HepG2 (cell line): ENCODE results near the gene DBNDD2. TPM values are rescaled to one million over a fixed set of nuclear protein-coding genes. Genes with fewer than 3 reads are reported as not detected.

Source experiments
- BRCA1 ChIP-seq: sonication (generic); formaldehyde crosslinking; IDR thresholded peaks from 2 replicates; pipeline ENCODE4 v1.4.0; 2020; ENCODE audit warnings: missing genetic modification reagents
- DR1 ChIP-seq: sonication (generic); formaldehyde crosslinking; IDR thresholded peaks from 2 replicates; pipeline ENCODE4 v1.8.0; 2021; ENCODE audit warnings: mild to moderate bottlenecking, missing genetic modification reagents, inconsistent platforms
- GATA4 ChIP-seq: sonication (generic); IDR thresholded peaks from 2 replicates; pipeline ENCODE4 v1.6.1; 2016; ENCODE audit warnings: antibody characterized with exemption, low read depth, borderline replicate concordance
- KAT8 ChIP-seq: IDR thresholded peaks from 2 replicates; pipeline ENCODE4 v1.6.1; 2016; ENCODE audit warnings: missing genetic modification reagents, missing compliant biosample characterization
- LCORL ChIP-seq, 2 experiments: fragments of 450-650 bp in 1 of 2; sonication (generic) in 1 of 2; formaldehyde crosslinking in 1 of 2; IDR thresholded peaks; 2 replicates each; pipeline versions ENCODE4 v1.5.0 to v1.6.1; 2017 to 2020; ENCODE audit warnings: antibody characterized with exemption in 1 of 2, missing genetic modification reagents in 1 of 2
- POLR2AphosphoS2 ChIP-seq: IDR thresholded peaks from 2 replicates; pipeline ENCODE4 v1.6.1; 2011; ENCODE audit warnings: low read depth, low read length, improper control_type of control experiment
- ZNF317 ChIP-seq: sonication (generic); formaldehyde crosslinking; IDR thresholded peaks from 2 replicates; pipeline ENCODE4 v1.5.0; 2020; ENCODE audit warnings: mild to moderate bottlenecking, missing genetic modification reagents
- ZNF335 ChIP-seq: sonication (generic); formaldehyde crosslinking; IDR thresholded peaks from 2 replicates; pipeline ENCODE4 v1.4.0; 2020; ENCODE audit warnings: missing genetic modification reagents
- ZNF672 ChIP-seq: sonication (generic); formaldehyde crosslinking; IDR thresholded peaks from 2 replicates; pipeline ENCODE4 v1.8.1; 2022; ENCODE audit warnings: missing genetic modification reagents
- ZNF816 ChIP-seq: sonication (generic); formaldehyde crosslinking; IDR thresholded peaks from 2 replicates; pipeline ENCODE4 v1.8.0; 2022; ENCODE audit warnings: missing genetic modification reagents, mild to moderate bottlenecking, borderline replicate concordance
- ZNF850 ChIP-seq: sonication (generic); formaldehyde crosslinking; conservative IDR thresholded peaks from 2 replicates; pipeline ENCODE4 v1.9.0; 2021; ENCODE audit warnings: mild to moderate bottlenecking, missing genetic modification reagents
- polyA plus RNA-seq, 8 experiments: library from polyadenylated mRNA; depleted of rRNA in 3 of 8; stranded (reverse) in 7 of 8; unstranded in 1 of 8; fragments of >200 nt; fragmentation: Illumina TruSeq in 4 of 8; extraction: Trizol in 4 of 8; gene quantifications; 2 replicates each; pipeline versions ENCODE4 v1.2.1 to v1.2.3, GENCODE V29; 2011 to 2016; ENCODE audit warnings: low read depth in 4 of 8, missing spikeins in 1 of 8, mixed read lengths in 1 of 8; ENCODE audit not compliant: insufficient read depth in 1 of 8
- total RNA-seq, 5 experiments: library from RNA; depleted of rRNA; stranded (reverse); fragments of >200 nt; fragmentation: Illumina TruSeq; extraction: Trizol; gene quantifications; 2 replicates each; pipeline ENCODE4 v1.2.3, GENCODE V29; 2016; ENCODE audit warnings: low read depth in 1 of 5
- TF ChIP-seq, protein P1 (sequence below): IDR thresholded peaks from 2 replicates; pipeline ENCODE4 v1.6.1; 2016
- TF ChIP-seq, protein P2 (sequence below): sonication (generic); formaldehyde crosslinking; IDR thresholded peaks from 2 replicates; pipeline ENCODE4 v1.4.0; 2020; ENCODE audit warnings: mild to moderate bottlenecking, missing genetic modification reagents
- TF ChIP-seq, protein P3 (sequence below): sonication (generic); formaldehyde crosslinking; IDR thresholded peaks from 2 replicates; pipeline ENCODE4 v1.8.0; 2022; ENCODE audit warnings: missing genetic modification reagents, mild to moderate bottlenecking, inconsistent platforms, borderline replicate concordance
- TF ChIP-seq, protein P4 (sequence below): sonication (generic); formaldehyde crosslinking; IDR thresholded peaks from 2 replicates; pipeline ENCODE4 v1.5.1; 2020; ENCODE audit warnings: missing genetic modification reagents, mild to moderate bottlenecking, borderline replicate concordance
- TF ChIP-seq, protein P5 (sequence below), 2 experiments: IDR thresholded peaks; 2 replicates each; pipeline ENCODE4 v1.6.1; 2011 to 2012; ENCODE audit warnings: low read length in 2 of 2, borderline replicate concordance in 1 of 2, low read depth in 1 of 2, mild to moderate bottlenecking in 1 of 2, moderate library complexity in 1 of 2
- TF ChIP-seq, protein P6 (sequence below), 2 experiments: fragments of 450-650 bp in 1 of 2; sonication (generic) in 1 of 2; formaldehyde crosslinking; IDR thresholded peaks; 2 replicates each; pipeline versions ENCODE4 v1.5.0 to v1.8.0; 2020 to 2022; ENCODE audit warnings: mild to moderate bottlenecking in 1 of 2, missing genetic modification reagents in 1 of 2

DBNDD2 gene
- total and polyA plus RNA-seq, 2 of the 13 experiments (the other 11 are each of a cell fraction or from before 2014, with no cell fraction given): 16.7 to 47.6 TPM

DNA sequence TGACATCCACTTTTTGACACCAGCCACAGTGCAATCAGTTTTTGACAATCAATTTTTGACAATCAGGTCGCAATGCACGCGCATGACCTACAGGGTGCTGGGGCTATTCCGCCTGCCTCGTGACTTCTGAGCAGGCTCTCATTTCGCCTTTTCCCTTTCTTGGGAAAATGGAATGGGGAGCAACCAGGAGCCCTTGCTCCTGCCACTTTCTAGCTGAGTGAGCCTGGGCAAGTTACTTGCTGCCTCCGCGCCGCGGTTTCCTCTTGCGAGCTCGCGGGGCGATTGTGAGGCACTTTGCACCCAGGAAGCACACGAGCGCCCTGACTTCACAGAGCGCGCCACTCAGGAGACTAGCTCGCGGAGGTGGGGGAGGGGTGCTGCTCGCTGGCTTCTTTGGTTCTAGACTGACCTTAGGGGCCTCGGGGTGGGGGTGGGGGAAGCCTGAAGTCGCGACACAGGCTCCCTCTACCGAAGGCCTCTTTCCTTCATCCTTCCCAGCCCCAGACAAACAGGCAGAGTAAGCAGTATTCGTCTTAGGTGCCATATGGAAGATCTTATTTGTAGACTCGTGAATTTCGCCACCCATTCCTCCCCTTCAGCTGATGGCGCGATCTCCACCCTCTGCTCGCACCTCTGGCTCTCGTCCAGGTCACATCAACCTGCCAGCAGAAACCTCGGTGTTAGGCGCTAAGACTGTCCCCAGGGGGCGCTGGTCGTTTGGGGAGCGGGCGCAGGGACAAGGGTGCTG lies 34.6 kb upstream of the DBNDD2 start (continued):
- TF ChIP-seq ZNF816 (no peak), ZNF335 (CRISPR knock-in tag) (no peak), KAT8 (CRISPR knock-in tag) (0 out of 2 replicates have a peak, but pooled peaks have one; percentile 55), LCORL (IDR thresholded peaks at IDR 0.05) (no peak), LCORL (CRISPR knock-in tag; IDR thresholded peaks at IDR 0.05) (no peak), DR1 (CRISPR knock-in tag) (no peak), ZNF850 (CRISPR knock-in tag) (no peak), ZNF317 (CRISPR knock-in tag) (no peak), ZNF672 (CRISPR knock-in tag) (no peak), GATA4 (no peak), BRCA1 (CRISPR knock-in tag) (no peak), POLR2AphosphoS2 (no peak)
- TF ChIP-seq, protein P1, sequence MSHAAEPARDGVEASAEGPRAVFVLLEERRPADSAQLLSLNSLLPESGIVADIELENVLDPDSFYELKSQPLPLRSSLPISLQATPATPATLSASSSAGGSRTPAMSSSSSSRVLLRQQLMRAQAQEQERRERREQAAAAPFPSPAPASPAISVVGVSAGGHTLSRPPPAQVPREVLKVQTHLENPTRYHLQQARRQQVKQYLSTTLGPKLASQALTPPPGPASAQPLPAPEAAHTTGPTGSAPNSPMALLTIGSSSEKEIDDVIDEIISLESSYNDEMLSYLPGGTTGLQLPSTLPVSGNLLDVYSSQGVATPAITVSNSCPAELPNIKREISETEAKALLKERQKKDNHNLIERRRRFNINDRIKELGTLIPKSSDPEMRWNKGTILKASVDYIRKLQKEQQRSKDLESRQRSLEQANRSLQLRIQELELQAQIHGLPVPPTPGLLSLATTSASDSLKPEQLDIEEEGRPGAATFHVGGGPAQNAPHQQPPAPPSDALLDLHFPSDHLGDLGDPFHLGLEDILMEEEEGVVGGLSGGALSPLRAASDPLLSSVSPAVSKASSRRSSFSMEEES (CRISPR knock-in tag): peak; percentile 69; the same call in 1 of the 2 replicates
- TF ChIP-seq, protein P2, sequence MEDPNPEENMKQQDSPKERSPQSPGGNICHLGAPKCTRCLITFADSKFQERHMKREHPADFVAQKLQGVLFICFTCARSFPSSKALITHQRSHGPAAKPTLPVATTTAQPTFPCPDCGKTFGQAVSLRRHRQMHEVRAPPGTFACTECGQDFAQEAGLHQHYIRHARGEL (CRISPR knock-in tag): no peak
- TF ChIP-seq, protein P3, sequence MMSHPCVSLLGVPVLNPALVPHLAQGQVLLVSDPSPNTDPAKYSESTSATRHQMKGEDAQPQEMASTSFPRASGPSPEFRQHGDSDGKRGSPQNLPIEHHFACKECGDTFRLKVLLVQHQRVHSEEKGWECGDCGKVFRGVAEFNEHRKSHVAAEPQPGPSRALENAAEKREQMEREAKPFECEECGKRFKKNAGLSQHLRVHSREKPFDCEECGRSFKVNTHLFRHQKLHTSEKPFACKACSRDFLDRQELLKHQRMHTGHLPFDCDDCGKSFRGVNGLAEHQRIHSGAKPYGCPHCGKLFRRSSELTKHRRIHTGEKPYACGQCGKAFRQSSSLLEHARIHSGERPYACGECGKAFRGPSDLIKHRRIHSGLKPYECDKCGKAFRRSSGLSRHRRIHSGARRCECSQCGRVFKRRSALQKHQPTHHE (CRISPR knock-in tag): no peak
- TF ChIP-seq, protein P4, sequence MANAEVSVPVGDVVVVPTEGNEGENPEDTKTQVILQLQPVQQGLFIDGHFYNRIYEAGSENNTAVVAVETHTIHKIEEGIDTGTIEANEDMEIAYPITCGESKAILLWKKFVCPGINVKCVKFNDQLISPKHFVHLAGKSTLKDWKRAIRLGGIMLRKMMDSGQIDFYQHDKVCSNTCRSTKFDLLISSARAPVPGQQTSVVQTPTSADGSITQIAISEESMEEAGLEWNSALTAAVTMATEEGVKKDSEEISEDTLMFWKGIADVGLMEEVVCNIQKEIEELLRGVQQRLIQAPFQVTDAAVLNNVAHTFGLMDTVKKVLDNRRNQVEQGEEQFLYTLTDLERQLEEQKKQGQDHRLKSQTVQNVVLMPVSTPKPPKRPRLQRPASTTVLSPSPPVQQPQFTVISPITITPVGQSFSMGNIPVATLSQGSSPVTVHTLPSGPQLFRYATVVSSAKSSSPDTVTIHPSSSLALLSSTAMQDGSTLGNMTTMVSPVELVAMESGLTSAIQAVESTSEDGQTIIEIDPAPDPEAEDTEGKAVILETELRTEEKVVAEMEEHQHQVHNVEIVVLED: no peak
- TF ChIP-seq, protein P5, sequence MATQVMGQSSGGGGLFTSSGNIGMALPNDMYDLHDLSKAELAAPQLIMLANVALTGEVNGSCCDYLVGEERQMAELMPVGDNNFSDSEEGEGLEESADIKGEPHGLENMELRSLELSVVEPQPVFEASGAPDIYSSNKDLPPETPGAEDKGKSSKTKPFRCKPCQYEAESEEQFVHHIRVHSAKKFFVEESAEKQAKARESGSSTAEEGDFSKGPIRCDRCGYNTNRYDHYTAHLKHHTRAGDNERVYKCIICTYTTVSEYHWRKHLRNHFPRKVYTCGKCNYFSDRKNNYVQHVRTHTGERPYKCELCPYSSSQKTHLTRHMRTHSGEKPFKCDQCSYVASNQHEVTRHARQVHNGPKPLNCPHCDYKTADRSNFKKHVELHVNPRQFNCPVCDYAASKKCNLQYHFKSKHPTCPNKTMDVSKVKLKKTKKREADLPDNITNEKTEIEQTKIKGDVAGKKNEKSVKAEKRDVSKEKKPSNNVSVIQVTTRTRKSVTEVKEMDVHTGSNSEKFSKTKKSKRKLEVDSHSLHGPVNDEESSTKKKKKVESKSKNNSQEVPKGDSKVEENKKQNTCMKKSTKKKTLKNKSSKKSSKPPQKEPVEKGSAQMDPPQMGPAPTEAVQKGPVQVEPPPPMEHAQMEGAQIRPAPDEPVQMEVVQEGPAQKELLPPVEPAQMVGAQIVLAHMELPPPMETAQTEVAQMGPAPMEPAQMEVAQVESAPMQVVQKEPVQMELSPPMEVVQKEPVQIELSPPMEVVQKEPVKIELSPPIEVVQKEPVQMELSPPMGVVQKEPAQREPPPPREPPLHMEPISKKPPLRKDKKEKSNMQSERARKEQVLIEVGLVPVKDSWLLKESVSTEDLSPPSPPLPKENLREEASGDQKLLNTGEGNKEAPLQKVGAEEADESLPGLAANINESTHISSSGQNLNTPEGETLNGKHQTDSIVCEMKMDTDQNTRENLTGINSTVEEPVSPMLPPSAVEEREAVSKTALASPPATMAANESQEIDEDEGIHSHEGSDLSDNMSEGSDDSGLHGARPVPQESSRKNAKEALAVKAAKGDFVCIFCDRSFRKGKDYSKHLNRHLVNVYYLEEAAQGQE (IDR thresholded peaks at IDR 0.05; ENCODE audit: borderline replicate concordance in 1 of 2, low read depth in 1 of 2, low read length in 2 of 2): no peak
- TF ChIP-seq, protein P6, sequence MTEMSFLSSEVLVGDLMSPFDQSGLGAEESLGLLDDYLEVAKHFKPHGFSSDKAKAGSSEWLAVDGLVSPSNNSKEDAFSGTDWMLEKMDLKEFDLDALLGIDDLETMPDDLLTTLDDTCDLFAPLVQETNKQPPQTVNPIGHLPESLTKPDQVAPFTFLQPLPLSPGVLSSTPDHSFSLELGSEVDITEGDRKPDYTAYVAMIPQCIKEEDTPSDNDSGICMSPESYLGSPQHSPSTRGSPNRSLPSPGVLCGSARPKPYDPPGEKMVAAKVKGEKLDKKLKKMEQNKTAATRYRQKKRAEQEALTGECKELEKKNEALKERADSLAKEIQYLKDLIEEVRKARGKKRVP (CRISPR knock-in tag; IDR thresholded peaks at IDR 0.05): no peak
